Measurements from ENCODE around the gene NCCRP1. TPM values are rescaled to one million over a fixed set of nuclear protein-coding genes. Genes with fewer than 3 reads are reported as not detected.

NCCRP1 gene
- total and polyA plus RNA-seq, 4 donors = not detected

DNA sequence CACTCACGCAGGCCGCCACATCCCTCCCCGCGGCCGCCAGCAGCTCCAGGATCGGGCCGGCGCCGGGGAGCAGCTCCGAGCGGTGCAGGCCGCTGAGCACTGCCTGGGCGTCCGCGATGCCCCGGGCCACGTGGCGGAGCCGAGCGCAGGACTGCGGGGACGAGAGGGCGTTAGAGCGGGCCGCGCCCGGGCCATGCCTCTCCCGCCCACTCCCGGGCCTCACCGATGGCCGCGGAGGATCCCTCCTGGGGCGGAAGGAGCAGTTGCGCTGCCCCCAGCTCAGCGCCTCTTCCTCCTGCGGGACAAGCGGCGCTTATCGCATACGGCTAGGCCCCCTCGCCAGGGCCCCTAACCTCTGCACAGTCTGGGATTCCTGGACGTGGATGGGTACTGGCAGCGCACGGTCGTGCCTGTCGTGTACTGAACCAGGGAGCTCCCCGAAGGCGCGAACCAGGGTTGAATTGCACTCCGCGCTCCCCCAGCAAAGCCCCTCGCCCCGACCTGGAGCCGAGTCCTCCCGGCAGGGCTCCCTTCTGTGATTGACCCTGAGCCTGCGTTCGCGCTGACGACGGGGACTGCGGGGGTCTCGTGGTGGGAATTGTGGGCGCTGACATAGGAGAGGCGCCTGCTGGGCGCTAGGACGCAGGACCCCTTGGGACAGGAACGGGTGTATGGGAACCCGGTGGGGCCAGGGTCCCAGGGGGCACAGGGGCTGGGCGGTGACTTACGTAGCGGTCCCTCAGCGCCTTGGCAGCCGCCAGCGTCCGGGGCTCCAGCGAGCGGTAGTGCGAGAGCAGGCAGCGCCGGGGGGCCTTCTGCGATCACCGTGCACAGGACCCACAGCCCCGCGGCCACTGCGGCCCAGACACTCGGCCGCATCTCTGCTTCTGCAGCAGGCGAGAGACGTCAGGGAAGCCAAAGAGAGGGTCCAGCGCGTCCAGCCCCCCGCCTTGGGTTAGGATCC is 51.2 kb downstream of the NCCRP1 start:
- Histone ChIP-seq H3K9me3 (ENCODE audit: control insufficient read depth in 4 of 4, low read length in 3 of 4) (no peaks in the 10 kb centered on the region), H3K27ac (ENCODE audit: low read depth in 1 of 2, low read length in 2 of 2) (no peak overlapping the region), H3K9ac (ENCODE audit: low read depth in 1 of 2, low read length in 2 of 2) (no peak overlapping the region), H3K4me3 (ENCODE audit: low read depth in 1 of 3, low read length in 3 of 3) (no peak overlapping the region), H3K36me3 (ENCODE audit: control insufficient read depth in 4 of 4, insufficient read depth in 3 of 4, low read depth in 1 of 4, low read length in 3 of 4) (no peaks in the 10 kb centered on the region), H3K4me1 (ENCODE audit: control insufficient read depth in 4 of 4, insufficient read depth in 4 of 4, low read length in 3 of 4) (peaks cover 3 to 20% (median 15%) of the 10 kb centered on the region in 4 donors), H3K27me3 (ENCODE audit: control insufficient read depth in 4 of 4, insufficient read depth in 4 of 4, low read length in 3 of 4) (peaks cover 0 to 2% (median 0%) of the 10 kb centered on the region in 4 donors)
- no peak for TF ChIP-seq JUND (IDR thresholded peaks at IDR 0.05)
- TF ChIP-seq YY1 (IDR thresholded peaks at IDR 0.05) = no peak
- TF ChIP-seq FOXA1 (IDR thresholded peaks at IDR 0.05) = no peak
- TF ChIP-seq, protein P1, sequence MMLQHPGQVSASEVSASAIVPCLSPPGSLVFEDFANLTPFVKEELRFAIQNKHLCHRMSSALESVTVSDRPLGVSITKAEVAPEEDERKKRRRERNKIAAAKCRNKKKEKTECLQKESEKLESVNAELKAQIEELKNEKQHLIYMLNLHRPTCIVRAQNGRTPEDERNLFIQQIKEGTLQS (IDR thresholded peaks at IDR 0.05) = no peak
- DNase-seq (ENCODE audit: low spot score) = no peak
- 20% methylated on average over 92 of the region's 92 CpGs for WGBS

- Histone ChIP-seq H3K27me3 (ENCODE audit: control insufficient read depth in 4 of 4, insufficient read depth in 4 of 4, low read length in 3 of 4) (peaks cover 0 to 2% (median 0%) of the 10 kb centered on the region in 4 donors), H3K27ac (ENCODE audit: low read depth in 1 of 2, low read length in 2 of 2) (no peak within 1 kb of the TSS), H3K4me3 (ENCODE audit: low read depth in 1 of 3, low read length in 3 of 3) (no peak within 1 kb of the TSS), H3K4me1 (ENCODE audit: control insufficient read depth in 4 of 4, insufficient read depth in 4 of 4, low read length in 3 of 4) (peaks cover 3 to 20% (median 15%) of the 10 kb centered on the region in 4 donors), H3K9me3 (ENCODE audit: control insufficient read depth in 4 of 4, low read length in 3 of 4) (no peaks in the 10 kb centered on the region), H3K9ac (ENCODE audit: low read depth in 1 of 2, low read length in 2 of 2) (no peak within 1 kb of the TSS), H3K36me3 (ENCODE audit: control insufficient read depth in 4 of 4, insufficient read depth in 3 of 4, low read depth in 1 of 4, low read length in 3 of 4) (no peaks in the 10 kb centered on the region)
- TF ChIP-seq, protein P1 (IDR thresholded peaks at IDR 0.05) = no peak
- TF ChIP-seq EGR1 (IDR thresholded peaks at IDR 0.05; ENCODE audit: low read depth in 2 of 2) (no peak), SP1 (IDR thresholded peaks at IDR 0.05) (peak; percentile 80), TAF1 (conservative IDR thresholded peaks at IDR 0.05) (no peak), RXRA (IDR thresholded peaks at IDR 0.05) (peak; percentile 61 to 83), RAD21 (IDR thresholded peaks at IDR 0.05) (peak; percentile 29 to 52), HNF4A (conservative IDR thresholded peaks at IDR 0.05) (peak; percentile 95 to 96), FOXA2 (IDR thresholded peaks at IDR 0.05) (no peak), YY1 (IDR thresholded peaks at IDR 0.05) (peak; percentile 33), JUND (IDR thresholded peaks at IDR 0.05) (peak in 1 of 2 donors; percentile 14), HNF4G (IDR thresholded peaks at IDR 0.05) (peak; percentile 83), CTCF (IDR thresholded peaks at IDR 0.05; ENCODE audit: low read depth, low read length, missing input control) (no peak), NR2F2 (IDR thresholded peaks at IDR 0.05) (no peak)
- TF ChIP-seq, protein P2, sequence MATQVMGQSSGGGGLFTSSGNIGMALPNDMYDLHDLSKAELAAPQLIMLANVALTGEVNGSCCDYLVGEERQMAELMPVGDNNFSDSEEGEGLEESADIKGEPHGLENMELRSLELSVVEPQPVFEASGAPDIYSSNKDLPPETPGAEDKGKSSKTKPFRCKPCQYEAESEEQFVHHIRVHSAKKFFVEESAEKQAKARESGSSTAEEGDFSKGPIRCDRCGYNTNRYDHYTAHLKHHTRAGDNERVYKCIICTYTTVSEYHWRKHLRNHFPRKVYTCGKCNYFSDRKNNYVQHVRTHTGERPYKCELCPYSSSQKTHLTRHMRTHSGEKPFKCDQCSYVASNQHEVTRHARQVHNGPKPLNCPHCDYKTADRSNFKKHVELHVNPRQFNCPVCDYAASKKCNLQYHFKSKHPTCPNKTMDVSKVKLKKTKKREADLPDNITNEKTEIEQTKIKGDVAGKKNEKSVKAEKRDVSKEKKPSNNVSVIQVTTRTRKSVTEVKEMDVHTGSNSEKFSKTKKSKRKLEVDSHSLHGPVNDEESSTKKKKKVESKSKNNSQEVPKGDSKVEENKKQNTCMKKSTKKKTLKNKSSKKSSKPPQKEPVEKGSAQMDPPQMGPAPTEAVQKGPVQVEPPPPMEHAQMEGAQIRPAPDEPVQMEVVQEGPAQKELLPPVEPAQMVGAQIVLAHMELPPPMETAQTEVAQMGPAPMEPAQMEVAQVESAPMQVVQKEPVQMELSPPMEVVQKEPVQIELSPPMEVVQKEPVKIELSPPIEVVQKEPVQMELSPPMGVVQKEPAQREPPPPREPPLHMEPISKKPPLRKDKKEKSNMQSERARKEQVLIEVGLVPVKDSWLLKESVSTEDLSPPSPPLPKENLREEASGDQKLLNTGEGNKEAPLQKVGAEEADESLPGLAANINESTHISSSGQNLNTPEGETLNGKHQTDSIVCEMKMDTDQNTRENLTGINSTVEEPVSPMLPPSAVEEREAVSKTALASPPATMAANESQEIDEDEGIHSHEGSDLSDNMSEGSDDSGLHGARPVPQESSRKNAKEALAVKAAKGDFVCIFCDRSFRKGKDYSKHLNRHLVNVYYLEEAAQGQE (IDR thresholded peaks at IDR 0.05) = peak; percentile 36
- TF ChIP-seq, protein P3, sequence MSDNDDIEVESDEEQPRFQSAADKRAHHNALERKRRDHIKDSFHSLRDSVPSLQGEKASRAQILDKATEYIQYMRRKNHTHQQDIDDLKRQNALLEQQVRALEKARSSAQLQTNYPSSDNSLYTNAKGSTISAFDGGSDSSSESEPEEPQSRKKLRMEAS (IDR thresholded peaks at IDR 0.05) = peak; percentile 52
- TF ChIP-seq, protein P4, sequence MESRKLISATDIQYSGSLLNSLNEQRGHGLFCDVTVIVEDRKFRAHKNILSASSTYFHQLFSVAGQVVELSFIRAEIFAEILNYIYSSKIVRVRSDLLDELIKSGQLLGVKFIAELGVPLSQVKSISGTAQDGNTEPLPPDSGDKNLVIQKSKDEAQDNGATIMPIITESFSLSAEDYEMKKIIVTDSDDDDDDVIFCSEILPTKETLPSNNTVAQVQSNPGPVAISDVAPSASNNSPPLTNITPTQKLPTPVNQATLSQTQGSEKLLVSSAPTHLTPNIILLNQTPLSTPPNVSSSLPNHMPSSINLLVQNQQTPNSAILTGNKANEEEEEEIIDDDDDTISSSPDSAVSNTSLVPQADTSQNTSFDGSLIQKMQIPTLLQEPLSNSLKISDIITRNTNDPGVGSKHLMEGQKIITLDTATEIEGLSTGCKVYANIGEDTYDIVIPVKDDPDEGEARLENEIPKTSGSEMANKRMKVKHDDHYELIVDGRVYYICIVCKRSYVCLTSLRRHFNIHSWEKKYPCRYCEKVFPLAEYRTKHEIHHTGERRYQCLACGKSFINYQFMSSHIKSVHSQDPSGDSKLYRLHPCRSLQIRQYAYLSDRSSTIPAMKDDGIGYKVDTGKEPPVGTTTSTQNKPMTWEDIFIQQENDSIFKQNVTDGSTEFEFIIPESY (IDR thresholded peaks at IDR 0.05) = no peak
- DNase-seq (ENCODE audit: low spot score) = no peak
- 21% methylated on average over 13 of the region's 13 CpGs for WGBS
Measured at GRCh38 chr19:39248806-39249205, 52.0 kb downstream of the NCCRP1 start, which contains the start of gene IFNL4. Gene IFNL4, minus strand, starts transcription at chr19:39248856.

Measured in liver (tissue), 9 donors.